Lung (tissue), 12 donors: ENCODE results near the gene SLC17A2. TPM values are rescaled to one million over a fixed set of nuclear protein-coding genes. Genes with fewer than 3 reads are reported as not detected.

Source experiments
- ATAC-seq: fragments of 200-7000 bp; cut with Tn5 transposase; one replicate; pipeline ENCODE4 v1.9.1; 2020; ENCODE audit warnings: moderate number of reproducible peaks; ENCODE audit not compliant: insufficient read depth, low FRiP score
- DNase-seq, 3 donors: peaks; one replicate each; pipeline ENCODE4 v3.0.0-alpha.2; 2013 to 2017
- H3K27ac ChIP-seq, 2 donors: one replicate each; pipeline ENCODE4 v1.5.1; 2013; ENCODE audit warnings: mild to moderate bottlenecking in 2 of 2, moderate library complexity in 2 of 2, control low read depth in 1 of 2, inconsistent platforms in 1 of 2, low read depth in 1 of 2, low read length in 1 of 2
- H3K27me3 ChIP-seq, 3 donors: one replicate each; pipeline ENCODE4 v1.5.1; 2013; ENCODE audit warnings: low read length in 2 of 3; ENCODE audit not compliant: control insufficient read depth in 3 of 3, insufficient read depth in 3 of 3
- H3K36me3 ChIP-seq, 4 donors: one replicate each; pipeline ENCODE4 v1.5.1; 2013; ENCODE audit warnings: low read length in 4 of 4, mild to moderate bottlenecking in 1 of 4, moderate library complexity in 1 of 4; ENCODE audit not compliant: control insufficient read depth in 4 of 4, insufficient read depth in 4 of 4
- H3K4me1 ChIP-seq, 5 donors: one replicate each; pipeline ENCODE4 v1.5.1; 2013; ENCODE audit warnings: low read length in 5 of 5, mild to moderate bottlenecking in 2 of 5, moderate library complexity in 1 of 5; ENCODE audit not compliant: control insufficient read depth in 5 of 5, insufficient read depth in 5 of 5
- H3K4me3 ChIP-seq: one replicate; pipeline ENCODE4 v1.5.1; 2013; ENCODE audit warnings: mild to moderate bottlenecking, control low read depth, moderate library complexity
- H3K9ac ChIP-seq, 2 donors: one replicate each; pipeline ENCODE4 v1.5.1; 2013; ENCODE audit warnings: low read length in 2 of 2, control low read depth in 1 of 2; ENCODE audit not compliant: insufficient read depth in 1 of 2
- H3K9me3 ChIP-seq, 4 donors: one replicate each; pipeline ENCODE4 v1.5.1; 2013; ENCODE audit warnings: low read length in 3 of 4, mild to moderate bottlenecking in 1 of 4, moderate library complexity in 1 of 4; ENCODE audit not compliant: control insufficient read depth in 4 of 4, insufficient read depth in 3 of 4
- CTCF ChIP-seq: IDR thresholded peaks from 2 replicates; pipeline ENCODE4 v1.5.1; 2012; ENCODE audit warnings: mild to moderate bottlenecking; ENCODE audit errors: control extremely low read depth, extremely low read depth
- whole genome bisulfite sequencing, 2 donors: extraction: QIAGEN DNeasy Blood & Tissue Kit; methylation state at CpG; one replicate each; pipeline ENCODE4 v1.1.7; 2013; 5-methylcytosine and 5-hydroxymethylcytosine counted together
- polyA plus RNA-seq, 2 donors: library from polyadenylated mRNA; stranded (reverse); fragments of 200-250 nt; gene quantifications; one replicate each; pipeline ENCODE4 v1.2.1, GENCODE V29; 2013
- total RNA-seq, 2 donors: library from RNA; depleted of rRNA in 1 of 2; stranded (reverse); fragments of >200 nt in 1 of 2; gene quantifications; one replicate each; pipeline ENCODE4 v1.2.1, GENCODE V29; 2014 to 2021
- donor health status: control.
- donor health status: control.
- donor health status: Bipolar disorder and iron deficiency.
- donor health status: healthy.
- donor health status: DM: yes; HTN: yes; CAD: no.

Gene SLC17A2
- total and polyA plus RNA-seq, 4 donors = not detected

GRCh38 chr6:25880601-25881000 is 49.9 kb downstream of the SLC17A2 start:
- Histone ChIP-seq H3K27ac (no peak overlapping the region), H3K27me3 (peaks cover 0 to 4% (median 2%) of the 10 kb centered on the region in 3 donors), H3K4me3 (no peak overlapping the region), H3K9ac (no peak overlapping the region), H3K36me3 (no peaks in the 10 kb centered on the region), H3K4me1 (peaks cover 0 to 1% (median 0%) of the 10 kb centered on the region in 5 donors), H3K9me3 (no peaks in the 10 kb centered on the region)
- DNase-seq (no peak), ATAC-seq (no peak)
- TF ChIP-seq CTCF = no peak
- whole genome bisulfite sequencing, 2 donors = 90 to 92% methylated on average over 4 of the region's 4 CpGs

GRCh38 chr6:25878721-25879322 is 51.7 kb downstream of the SLC17A2 start:
- no peak for ATAC-seq
- peaks cover 0 to 2% (median 2%) of the 10 kb centered on the region in 3 donors for H3K27me3 ChIP-seq
- no peak overlapping the region for H3K9ac ChIP-seq
- peaks cover 0 to 1% (median 0%) of the 10 kb centered on the region in 5 donors for H3K4me1 ChIP-seq
- no peak overlapping the region for H3K27ac ChIP-seq
- DNase-seq = no peak
- TF ChIP-seq CTCF = no peak
- no peak overlapping the region for H3K4me3 ChIP-seq
- 81 to 97% methylated on average over 2 of the region's 2 CpGs for WGBS, 2 donors
- H3K36me3 ChIP-seq = no peaks in the 10 kb centered on the region
- H3K9me3 ChIP-seq = no peaks in the 10 kb centered on the region

- Histone ChIP-seq H3K9ac (no peak overlapping the region), H3K4me3 (no peak overlapping the region), H3K27me3 (peaks cover 0 to 2% (median 0%) of the 10 kb centered on the region in 3 donors), H3K4me1 (no peaks in the 10 kb centered on the region), H3K9me3 (no peaks in the 10 kb centered on the region), H3K36me3 (no peaks in the 10 kb centered on the region), H3K27ac (no peak overlapping the region)
- ATAC-seq = no peak
- 92 to 94% methylated on average over 3 of the region's 3 CpGs for WGBS, 2 donors
- DNase-seq = no peak
- TF ChIP-seq CTCF = no peak
Observed at GRCh38 chr6:25875926-25876602, 54.4 kb downstream of the SLC17A2 start.

- Histone ChIP-seq H3K4me1 (no peaks in the 10 kb centered on the region), H3K4me3 (no peak overlapping the region), H3K27me3 (peaks cover 0 to 2% (median 0%) of the 10 kb centered on the region in 3 donors), H3K36me3 (no peaks in the 10 kb centered on the region), H3K9me3 (no peaks in the 10 kb centered on the region), H3K9ac (no peak overlapping the region), H3K27ac (no peak overlapping the region)
- WGBS, 2 donors = 73 to 82% methylated on average over 3 of the region's 3 CpGs
- ATAC-seq = no peak
- no peak for DNase-seq
- no peak for TF ChIP-seq CTCF
Observed at GRCh38 chr6:25875563-25875905, 55.0 kb downstream of the SLC17A2 start.
